BE2C (cell line): ENCODE data around the gene NBPF3.
"Not testable (repeated sequence)": the region's sequence is repeated elsewhere in the genome, so short reads cannot be mapped to it uniquely, and the experiment has no call there.

Experiments used
- DNase-seq: peaks from one replicate; pipeline ENCODE4 v3.0.0-alpha.2; 2020
- H3K27me3 ChIP-seq: fragments of 250-450 bp; sonication (Bioruptor Pico); 2 replicates; pipeline ENCODE4 v1.5.1; 2020; ENCODE audit warnings: mild to moderate bottlenecking
- H3K36me3 ChIP-seq: fragments of 250-450 bp; sonication (Bioruptor Pico); 2 replicates; pipeline ENCODE4 v1.5.1; 2020; ENCODE audit warnings: mild to moderate bottlenecking
- H3K4me1 ChIP-seq: fragments of 250-450 bp; sonication (Bioruptor Pico); 2 replicates; pipeline ENCODE4 v1.5.1; 2020
- H3K4me3 ChIP-seq: 2 replicates; pipeline ENCODE4 v1.5.1; 2011; ENCODE audit warnings: low read depth, low read length
- H3K9me3 ChIP-seq: fragments of 250-450 bp; sonication (Bioruptor Pico); 2 replicates; pipeline ENCODE4 v1.5.1; 2020
- CTCF ChIP-seq: IDR thresholded peaks from 2 replicates; pipeline ENCODE4 v1.5.1; 2012; ENCODE audit warnings: mild to moderate bottlenecking, low read depth, low read length

The NBPF3 gene

GRCh38 chr1:21406659-21407058, 33.3 kb upstream of the NBPF3 start:
- Histone ChIP-seq H3K27me3 (no peaks in the 10 kb centered on the region), H3K4me3 (no peak overlapping the region), H3K36me3 (no peaks in the 10 kb centered on the region), H3K4me1 (no peaks in the 10 kb centered on the region), H3K9me3 (no peaks in the 10 kb centered on the region)
- TF ChIP-seq CTCF, result no peak
- no peak for DNase-seq

DNA sequence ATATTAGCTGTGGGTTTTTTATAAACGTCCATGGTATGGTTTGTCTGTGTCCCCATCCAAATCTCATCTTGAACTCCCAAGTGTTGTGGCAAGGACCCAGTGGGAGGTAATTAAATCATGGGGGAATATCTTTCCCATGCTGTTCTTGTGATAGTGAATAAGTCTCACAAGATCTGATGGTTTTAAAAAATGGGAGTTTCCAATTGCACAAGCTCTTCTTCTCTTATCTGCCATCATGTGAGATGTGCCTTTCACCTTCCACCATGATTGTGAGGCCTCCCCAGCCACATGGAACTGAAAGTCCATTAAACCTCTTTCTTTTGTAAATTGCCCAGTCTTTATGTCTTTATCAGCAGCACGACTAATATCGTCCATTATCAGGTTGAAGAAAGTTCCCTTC, 30.0 kb upstream of the NBPF3 start:
- H3K4me1 ChIP-seq, H3K9me3 ChIP-seq, H3K4me3 ChIP-seq, DNase-seq, H3K36me3 ChIP-seq, H3K27me3 ChIP-seq: not testable (repeated sequence)

DNA sequence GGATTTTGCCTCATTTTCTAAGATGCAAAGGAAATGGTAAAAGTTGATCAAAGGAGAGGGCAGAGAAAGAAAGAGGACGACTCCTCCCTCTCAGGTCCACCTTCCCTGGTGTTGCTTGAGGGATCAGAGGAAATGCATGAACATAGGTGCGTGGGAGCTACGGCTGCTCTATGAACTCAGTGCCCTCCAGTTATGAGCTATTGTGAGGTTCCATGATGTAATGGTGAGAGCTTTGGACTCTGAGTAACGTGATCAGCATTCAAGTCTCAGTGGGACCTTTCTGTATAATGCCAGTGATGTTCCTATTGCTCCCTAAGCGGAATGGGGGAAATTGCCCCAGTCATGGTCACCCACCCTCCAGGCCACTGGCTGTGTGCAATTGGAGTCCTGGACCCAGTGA, 25.9 kb upstream of the NBPF3 start:
- Histone ChIP-seq H3K4me1 (no peaks in the 10 kb centered on the region), H3K27me3 (no peaks in the 10 kb centered on the region), H3K4me3 (no peak overlapping the region), H3K9me3 (no peaks in the 10 kb centered on the region), H3K36me3 (no peaks in the 10 kb centered on the region)
- DNase-seq, result no peak
- TF ChIP-seq CTCF, result no peak

GRCh38 chr1:21420378-21420777, 19.6 kb upstream of the NBPF3 start:
- not testable (repeated sequence) for H3K4me1 ChIP-seq, H3K9me3 ChIP-seq, H3K4me3 ChIP-seq, H3K36me3 ChIP-seq, H3K27me3 ChIP-seq, DNase-seq

DNA sequence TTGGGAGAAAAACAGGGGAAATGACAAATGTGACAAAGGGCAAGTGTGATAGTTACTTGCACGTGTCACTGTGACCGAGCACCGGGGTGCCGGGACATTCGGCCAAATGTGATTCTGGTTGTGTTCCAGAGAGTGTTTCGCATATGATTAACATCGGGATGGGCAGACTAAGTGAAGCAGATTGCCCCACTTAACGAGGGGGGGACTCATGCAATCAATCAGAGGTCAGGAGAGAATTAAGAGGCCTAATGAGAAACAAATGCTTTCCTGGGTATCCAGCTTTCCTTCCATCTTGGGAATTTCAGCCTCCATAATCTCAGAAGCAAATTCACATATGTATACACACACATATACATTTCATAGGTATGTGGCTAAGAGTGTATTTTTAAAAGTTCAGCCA, 18.6 kb upstream of the NBPF3 start:
- not testable (repeated sequence) for H3K36me3 ChIP-seq, H3K4me1 ChIP-seq, H3K4me3 ChIP-seq, H3K9me3 ChIP-seq, H3K27me3 ChIP-seq, DNase-seq

- H3K27me3 ChIP-seq, DNase-seq, H3K4me3 ChIP-seq, H3K9me3 ChIP-seq, H3K4me1 ChIP-seq, H3K36me3 ChIP-seq: not testable (repeated sequence)
These were observed 12.0 kb upstream of the NBPF3 start for GRCh38 chr1:21427798-21428480.

- not testable (repeated sequence) for H3K36me3 ChIP-seq, DNase-seq, H3K9me3 ChIP-seq, H3K4me1 ChIP-seq, H3K27me3 ChIP-seq, H3K4me3 ChIP-seq
These were observed 11.4 kb upstream of the NBPF3 start for GRCh38 chr1:21428481-21429073.

DNA sequence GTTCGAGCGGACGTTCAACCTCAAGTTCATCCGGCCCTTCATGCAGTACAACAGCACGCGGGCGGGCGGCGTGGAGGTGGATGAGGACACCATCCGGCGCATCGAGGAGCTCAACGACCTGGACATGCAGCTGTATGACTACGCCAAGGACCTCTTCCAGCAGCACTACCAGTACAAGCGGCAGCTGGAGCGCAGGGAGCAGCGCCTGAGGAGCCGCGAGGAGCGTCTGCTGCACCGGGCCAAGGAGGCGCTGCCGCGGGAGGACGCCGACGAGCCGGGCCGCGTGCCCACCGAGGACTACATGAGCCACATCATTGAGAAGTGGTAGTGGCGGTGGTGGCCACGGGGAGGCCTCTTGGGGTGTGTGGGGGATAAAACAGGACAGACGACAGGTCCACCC, 10.7 kb upstream of the NBPF3 start:
- not testable (repeated sequence) for H3K36me3 ChIP-seq, H3K4me3 ChIP-seq, H3K27me3 ChIP-seq, H3K9me3 ChIP-seq, H3K4me1 ChIP-seq, DNase-seq

- DNase-seq, H3K9me3 ChIP-seq, H3K36me3 ChIP-seq, H3K27me3 ChIP-seq, H3K4me1 ChIP-seq, H3K4me3 ChIP-seq: not testable (repeated sequence)
These were observed 9.1 kb upstream of the NBPF3 start for GRCh38 chr1:21430875-21431274.

DNA sequence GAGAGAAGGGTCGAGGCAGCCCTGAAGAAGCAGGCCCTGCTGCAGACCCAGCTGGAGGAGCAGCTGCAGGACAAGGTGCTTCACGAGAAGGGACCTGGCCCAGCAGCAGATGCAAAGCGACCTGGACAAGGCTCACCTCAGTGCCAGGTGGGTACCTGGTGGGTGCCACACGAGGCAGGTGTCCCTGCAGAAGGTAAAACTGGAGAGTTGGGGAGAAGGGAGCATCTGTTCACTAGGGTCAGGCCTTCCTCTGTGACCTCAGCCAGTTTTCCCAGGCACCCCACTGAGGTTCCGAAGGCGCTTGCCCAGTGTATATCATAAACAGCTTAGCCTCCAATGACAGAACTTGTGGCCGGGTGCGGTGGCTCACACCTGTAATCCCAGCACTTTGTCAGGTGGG, 5.5 kb upstream of the NBPF3 start:
- TF ChIP-seq CTCF, result no peak
- no peaks in the 10 kb centered on the region for H3K4me1 ChIP-seq
- no peaks in the 10 kb centered on the region for H3K9me3 ChIP-seq
- DNase-seq, result no peak
- H3K27me3 ChIP-seq, result no peaks in the 10 kb centered on the region
- no peaks in the 10 kb centered on the region for H3K36me3 ChIP-seq
- no peak overlapping the region for H3K4me3 ChIP-seq
